Prostate gland (tissue), 2 donors: Measurements from ENCODE around the gene EEF1AKMT3. TPM values are rescaled to one million over a fixed set of nuclear protein-coding genes. Genes with fewer than 3 reads are reported as not detected.

ENCODE experiments used
- DNase-seq: peaks from one replicate; pipeline ENCODE4 v3.0.0-alpha.2; 2019; ENCODE audit warnings: low spot score
- H3K27ac ChIP-seq, 2 donors: fragments of 200-600 bp; sonication (generic); 2 replicates each; pipeline ENCODE4 v1.5.1; 2017 to 2019
- H3K27me3 ChIP-seq: fragments of 200-600 bp; sonication (generic); replicated peaks from 2 replicates; pipeline ENCODE4 v1.5.1; 2019; ENCODE audit not compliant: insufficient read depth
- H3K36me3 ChIP-seq, 2 donors: fragments of 200-600 bp; sonication (generic); 1 replicate in 1 of 2; 2 replicates in 1 of 2; pipeline versions ENCODE4 v1.5.1 to v1.8.1; 2017 to 2019
- H3K4me1 ChIP-seq: fragments of 200-600 bp; sonication (generic); replicated peaks from 2 replicates; pipeline ENCODE4 v1.5.1; 2019
- H3K4me3 ChIP-seq, 2 donors: fragments of 200-600 bp; sonication (generic); 2 replicates each; pipeline ENCODE4 v1.5.1; 2017 to 2019
- H3K9me3 ChIP-seq: fragments of 200-600 bp; sonication (generic); 2 replicates; pipeline ENCODE4 v1.5.1; 2017
- CTCF ChIP-seq, 4 experiments: fragments of 200-600 bp in 2 of 4; fragments of 450-650 bp in 2 of 4; sonication (generic) in 2 of 4; IDR thresholded peaks; 1 replicate in 3 of 4; 2 replicates in 1 of 4; pipeline ENCODE4 v1.5.1; 2016 to 2019; ENCODE audit warnings: antibody characterized with exemption in 4 of 4, mild to moderate bottlenecking in 2 of 4, moderate library complexity in 2 of 4
- POLR2A ChIP-seq: fragments of 450-650 bp; IDR thresholded peaks from one replicate; pipeline ENCODE4 v1.6.1; 2016; ENCODE audit warnings: antibody characterized with exemption, mild to moderate bottlenecking
- POLR2AphosphoS5 ChIP-seq: sonication (generic); formaldehyde crosslinking; IDR thresholded peaks from one replicate; pipeline ENCODE4 v1.6.1; 2017; ENCODE audit warnings: antibody characterized with exemption
- WGBS: methylation state at CpG from one replicate; pipeline ENCODE4 v1.1.5; 2018; 5-methylcytosine and 5-hydroxymethylcytosine counted together
- intact Hi-C: fragments of 100-400 bp; cut with DNase I; formaldehyde crosslinking; loops from one replicate; pipeline ENCODE4 v1.14.2; 2022
- total RNA-seq, 2 donors: library from RNA; depleted of rRNA; stranded (reverse); fragments of >200 nt; gene quantifications; one replicate each; pipeline ENCODE4 v1.1.0, GENCODE V29; 2016

Gene EEF1AKMT3
- total RNA-seq, 2 donors from 2014 or later: 12.1 to 12.6 TPM

DNA sequence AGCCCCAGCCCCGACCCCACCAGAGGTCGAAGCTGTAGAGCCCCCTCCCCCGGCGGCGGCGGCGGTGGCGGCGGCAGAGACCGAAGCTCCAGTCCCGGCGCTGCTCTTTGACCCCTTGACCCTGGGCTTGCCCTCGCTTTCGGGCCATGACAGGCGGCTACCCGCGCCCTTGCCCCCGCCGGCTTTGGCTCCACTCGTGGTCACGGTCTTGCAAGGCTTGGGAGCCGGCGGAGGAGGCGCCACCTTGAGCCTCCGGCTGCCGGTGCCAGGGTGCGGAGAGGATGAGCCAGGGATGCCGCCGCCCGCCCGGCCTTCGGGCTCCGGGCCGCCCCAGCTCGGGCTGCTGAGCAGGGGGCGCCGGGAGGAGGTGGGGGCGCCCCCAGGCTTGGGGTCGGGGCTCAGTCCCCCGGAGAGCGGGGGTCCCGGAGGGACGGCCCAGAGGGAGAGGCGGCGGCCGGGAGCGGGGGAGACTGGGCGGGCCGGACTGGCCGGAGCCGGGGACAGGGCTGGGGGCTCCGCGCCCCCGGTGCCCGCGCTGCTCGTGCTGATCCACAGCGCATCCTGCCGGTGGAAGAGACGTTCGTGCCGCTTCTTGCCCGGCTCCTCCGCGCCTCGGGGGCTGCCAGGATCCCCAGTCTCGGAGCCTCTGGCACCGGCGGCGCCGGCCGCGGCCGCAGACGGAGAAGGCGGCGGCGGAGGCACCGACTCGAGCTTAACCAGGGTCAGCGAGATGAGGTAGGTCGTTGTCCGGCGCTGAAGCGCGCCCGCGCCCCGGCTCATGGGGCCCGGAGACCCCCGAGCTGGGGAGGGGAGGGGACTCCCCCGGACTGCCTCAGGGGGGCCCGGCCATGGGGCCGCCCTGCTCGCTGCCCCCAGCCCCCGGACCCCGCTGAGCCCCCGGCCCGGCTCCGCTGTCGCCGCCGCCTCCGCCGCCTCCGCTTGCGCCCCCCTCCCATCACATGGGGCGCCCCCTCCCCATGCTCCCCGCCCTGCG lies 34.6 kb upstream of the EEF1AKMT3 start:
- H3K36me3 ChIP-seq: no peaks in the 10 kb centered on the region
- intact Hi-C loops: no loop called here
- TF ChIP-seq CTCF (IDR thresholded peaks at IDR 0.05) (no peak), POLR2A (no peak), POLR2AphosphoS5 (no peak)
- H3K4me3 ChIP-seq: peak overlapping the region; percentile 13 to 28
- peaks cover 22% of the 10 kb centered on the region for H3K4me1 ChIP-seq
- no peak overlapping the region for H3K27ac ChIP-seq
- no peaks in the 10 kb centered on the region for H3K9me3 ChIP-seq
- H3K27me3 ChIP-seq: peaks cover 12% of the 10 kb centered on the region
- DNase-seq: no peak
- WGBS: 18% methylated on average over 72 of the region's 110 CpGs

- Histone ChIP-seq H3K9me3 (no peaks in the 10 kb centered on the region), H3K4me3 (peak within 1 kb of the TSS; percentile 13 to 28), H3K27ac (no peak within 1 kb of the TSS), H3K36me3 (no peaks in the 10 kb centered on the region), H3K4me1 (peaks cover 22% of the 10 kb centered on the region), H3K27me3 (peaks cover 12% of the 10 kb centered on the region)
- DNase-seq: no peak
- TF ChIP-seq CTCF (IDR thresholded peaks at IDR 0.05): no peak
- TF ChIP-seq POLR2AphosphoS5: no peak
- no peak for TF ChIP-seq POLR2A
- 13% methylated on average over 36 of the region's 36 CpGs for WGBS
- intact Hi-C loops: no loop called here
These were observed 33.7 kb upstream of the EEF1AKMT3 start, which contains the start of gene AGAP2 for GRCh38 chr12:57738661-57739237. AGAP2 (minus strand) TSS chr12:57738742; CDS start chr12:57738246, 496 bp downstream.

GRCh38 chr12:57739387-57739786 lies 33.0 kb upstream of the EEF1AKMT3 start:
- intact Hi-C loops: no loop called here
- no peaks in the 10 kb centered on the region for H3K9me3 ChIP-seq
- no peak for TF ChIP-seq CTCF (IDR thresholded peaks at IDR 0.05)
- no peak for TF ChIP-seq POLR2AphosphoS5
- TF ChIP-seq POLR2A: no peak
- no peak overlapping the region for H3K27ac ChIP-seq
- DNase-seq: no peak
- peaks cover 22% of the 10 kb centered on the region for H3K4me1 ChIP-seq
- H3K36me3 ChIP-seq: no peaks in the 10 kb centered on the region
- H3K4me3 ChIP-seq: no peak overlapping the region
- H3K27me3 ChIP-seq: peaks cover 12% of the 10 kb centered on the region
- WGBS: 14% methylated on average over 7 of the region's 7 CpGs

DNA sequence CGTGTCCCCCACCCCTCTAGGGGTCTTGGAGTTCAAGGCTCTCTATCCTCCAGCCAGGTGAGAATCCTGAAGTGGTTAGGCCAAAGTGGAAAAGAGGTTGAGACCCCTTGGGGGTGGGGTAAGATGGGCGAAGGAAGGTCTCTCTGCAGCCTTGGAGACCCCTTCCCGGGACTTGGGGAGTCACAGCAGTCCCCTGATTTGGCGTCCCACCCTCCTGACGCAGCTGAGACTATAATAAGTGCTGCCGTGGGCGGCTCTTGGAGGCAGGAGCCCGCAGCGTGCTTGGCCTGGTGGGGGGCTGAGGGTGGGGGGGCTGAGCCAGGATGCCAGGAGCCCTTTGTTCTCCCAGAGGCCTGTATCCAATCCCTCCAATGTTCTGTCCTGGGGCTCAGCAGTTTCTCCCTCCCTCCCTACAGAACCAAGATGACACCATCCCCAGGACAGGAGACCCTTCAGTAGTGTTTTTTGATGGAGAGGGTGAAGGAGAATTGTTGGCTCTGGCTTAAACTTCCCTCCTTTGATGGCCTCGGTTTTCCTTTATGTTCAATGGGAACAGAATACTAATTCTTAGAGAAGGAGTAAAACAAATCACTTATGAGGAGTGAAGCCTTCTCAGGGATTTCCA lies 32.4 kb upstream of the EEF1AKMT3 start:
- WGBS: 40% methylated on average over 10 of the region's 10 CpGs
- Histone ChIP-seq H3K27ac (no peak overlapping the region), H3K9me3 (no peaks in the 10 kb centered on the region), H3K4me1 (peaks cover 22% of the 10 kb centered on the region), H3K4me3 (no peak overlapping the region), H3K36me3 (no peaks in the 10 kb centered on the region), H3K27me3 (peaks cover 12% of the 10 kb centered on the region)
- intact Hi-C loops: no loop called here
- DNase-seq: no peak
- TF ChIP-seq POLR2AphosphoS5 (no peak), CTCF (IDR thresholded peaks at IDR 0.05) (no peak), POLR2A (no peak)
